ENCODE results near the gene WNT5B. TPM values are rescaled to one million over a fixed set of nuclear protein-coding genes. Genes with fewer than 3 reads are reported as not detected.
A peak's percentile ranks its signal among the peaks of the same experiment; 100 is the strongest.

Gene WNT5B
- total RNA-seq, 3 donors from 2014 or later (not counting 1 experiment from before 2014, with no cell fraction given): not detected

- ATAC-seq (no peak), DNase-seq (peak in 1 of 2 donors; percentile 1)
- Histone ChIP-seq H3K27me3 (ENCODE audit: control insufficient read depth, insufficient read depth, low read length) (no peaks in the 10 kb centered on the region), H3K27ac (ENCODE audit: low read length) (no peak overlapping the region), H3K36me3 (ENCODE audit: control insufficient read depth, insufficient read depth, low read length) (no peaks in the 10 kb centered on the region), H3K9me3 (ENCODE audit: control insufficient read depth, insufficient read depth, low read length) (no peaks in the 10 kb centered on the region), H3K4me3 (ENCODE audit: low read length) (no peak overlapping the region), H3K4me1 (ENCODE audit: control insufficient read depth, insufficient read depth, low read length) (no peaks in the 10 kb centered on the region)
- Mint-ChIP-seq H3K36me3 (no peaks in the 10 kb centered on the region), H3K4me1 (peaks cover 4 to 6% of the 10 kb centered on the region in 2 donors), H3K4me3 (no peak overlapping the region), H3K9me3 (no peaks in the 10 kb centered on the region), H3K27me3 (ENCODE audit: low read depth in 2 of 2) (peaks cover under 1 to 10% of the 10 kb centered on the region in 2 donors), H3K27ac (peak overlapping the region in 1 of 2 donors; percentile 36)
- intact Hi-C loops (cut with micrococcal nuclease): no loop called here
- 85% methylated on average over 6 of the region's 6 CpGs for WGBS (ENCODE audit: insufficient coverage)
- no peak for TF ChIP-seq CTCF (IDR thresholded peaks at IDR 0.05)
Measured at GRCh38 chr12:1655225-1655788, 26.3 kb downstream of the WNT5B start.

- Histone ChIP-seq H3K27me3 (ENCODE audit: control insufficient read depth, insufficient read depth, low read length) (no peaks in the 10 kb centered on the region), H3K27ac (ENCODE audit: low read length) (no peak overlapping the region), H3K4me1 (ENCODE audit: control insufficient read depth, insufficient read depth, low read length) (peaks cover 3% of the 10 kb centered on the region), H3K4me3 (ENCODE audit: low read length) (no peak overlapping the region), H3K9me3 (ENCODE audit: control insufficient read depth, insufficient read depth, low read length) (no peaks in the 10 kb centered on the region), H3K36me3 (ENCODE audit: control insufficient read depth, insufficient read depth, low read length) (no peaks in the 10 kb centered on the region)
- Mint-ChIP-seq H3K4me1 (peaks cover 7 to 12% of the 10 kb centered on the region in 2 donors), H3K9me3 (no peaks in the 10 kb centered on the region), H3K27me3 (ENCODE audit: low read depth in 2 of 2) (peaks cover 0 to 2% of the 10 kb centered on the region in 2 donors), H3K4me3 (no peak overlapping the region), H3K27ac (peak overlapping the region in 1 of 2 donors; percentile 24), H3K36me3 (no peaks in the 10 kb centered on the region)
- ATAC-seq: no peak
- DNase-seq: no peak
- WGBS (ENCODE audit: insufficient coverage): 96% methylated on average over 12 of the region's 12 CpGs
- TF ChIP-seq CTCF (IDR thresholded peaks at IDR 0.05): no peak
- intact Hi-C loops (cut with micrococcal nuclease): no loop called here
Measured at GRCh38 chr12:1656902-1657301, 27.9 kb downstream of the WNT5B start.

DNA sequence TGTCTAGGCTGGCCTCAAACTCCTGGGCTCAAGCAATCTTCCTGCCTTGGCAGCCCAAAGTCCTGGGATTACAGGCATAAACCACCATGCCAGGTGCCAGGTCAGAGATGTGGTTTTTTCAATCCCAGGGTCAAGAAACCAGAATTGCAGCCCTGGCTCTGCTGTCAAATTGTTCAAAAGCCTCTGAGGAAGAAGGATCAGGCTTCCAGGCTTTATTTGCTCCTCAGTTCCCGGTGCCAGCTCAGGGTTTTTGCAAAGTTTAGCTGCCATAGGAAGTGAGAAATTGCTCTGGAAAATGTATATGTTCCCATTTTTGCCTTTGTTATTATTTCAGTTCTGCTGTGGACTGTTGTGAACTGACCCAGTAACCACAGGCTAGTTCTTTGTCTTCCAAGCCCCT is 28.7 kb downstream of the WNT5B start:
- Mint-ChIP-seq H3K4me1 (peaks cover 7 to 17% of the 10 kb centered on the region in 2 donors), H3K27me3 (ENCODE audit: low read depth in 2 of 2) (peaks cover 0 to 2% of the 10 kb centered on the region in 2 donors), H3K36me3 (no peaks in the 10 kb centered on the region), H3K27ac (peak overlapping the region; percentile 84 to 87), H3K4me3 (no peak overlapping the region), H3K9me3 (no peaks in the 10 kb centered on the region)
- TF ChIP-seq CTCF (IDR thresholded peaks at IDR 0.05): no peak
- H3K9me3 ChIP-seq (ENCODE audit: control insufficient read depth, insufficient read depth, low read length): no peaks in the 10 kb centered on the region
- no peaks in the 10 kb centered on the region for H3K36me3 ChIP-seq (ENCODE audit: control insufficient read depth, insufficient read depth, low read length)
- DNase-seq: no peak
- peaks cover 5% of the 10 kb centered on the region for H3K4me1 ChIP-seq (ENCODE audit: control insufficient read depth, insufficient read depth, low read length)
- no peaks in the 10 kb centered on the region for H3K27me3 ChIP-seq (ENCODE audit: control insufficient read depth, insufficient read depth, low read length)
- ATAC-seq: no peak
- H3K4me3 ChIP-seq (ENCODE audit: low read length): no peak overlapping the region
- H3K27ac ChIP-seq (ENCODE audit: low read length): no peak overlapping the region
- intact Hi-C loops (cut with micrococcal nuclease): no loop called here
- WGBS (ENCODE audit: insufficient coverage): 82% methylated on average over 1 of the region's 1 CpG
